SK-MEL-5 (cell line): ENCODE measurements around the gene ADAMTS13. TPM values are rescaled to one million over a fixed set of nuclear protein-coding genes. Genes with fewer than 3 reads are reported as not detected.

Experiments used
- DNase-seq: peaks from one replicate; pipeline ENCODE4 v3.0.0-alpha.2; 2016; ENCODE audit warnings: low read depth, low spot score
- in situ Hi-C: cut with HindIII; loops from 2 replicates; pipeline ENCODE4 v1.10.0; 2016; ENCODE audit warnings: low sequenced_read_pairs, high pct_unique_total_duplicates, low pct_unique_long_range_greater_than_20kb
- total RNA-seq: library from RNA; depleted of rRNA; stranded (reverse); fragments of >200 nt; shearing (Covaris generic); gene quantifications from 2 replicates; pipeline ENCODE4 v1.2.3, GENCODE V29; 2014; rRNA removed

Gene ADAMTS13
- total RNA-seq, 1 experiment from 2014 or later: 1.7 TPM

GRCh38 chr9:133505186-133505830 lies 83.1 kb downstream of the ADAMTS13 start:
- in situ Hi-C loops: no loop called here
- DNase-seq: no peak

GRCh38 chr9:133505901-133506652 lies 83.9 kb downstream of the ADAMTS13 start:
- no peak for DNase-seq
- in situ Hi-C loops: no loop called here

GRCh38 chr9:133506653-133507038 lies 84.5 kb downstream of the ADAMTS13 start:
- in situ Hi-C loops: no loop called here

GRCh38 chr9:133507246-133507965 lies 85.2 kb downstream of the ADAMTS13 start:
- in situ Hi-C loops: no loop called here
- DNase-seq: no peak

More at GRCh38 chr9:133506653-133507038, 84.5 kb downstream of the ADAMTS13 start:
- DNase-seq: no peak

GRCh38 chr9:133508046-133508445 lies 85.9 kb downstream of the ADAMTS13 start:
- no peak for DNase-seq
- in situ Hi-C loops: no loop called here

Other genes with a start within 250 kb of the ADAMTS13 start
- not detected in 2 replicates for gene OBP2B, start 213.1 kb upstream of the ADAMTS13 start, total RNA-seq
- not detected in 2 replicates for gene ABO, start 147.2 kb upstream of the ADAMTS13 start, total RNA-seq
- gene SURF6, start 86.2 kb upstream of the ADAMTS13 start, total RNA-seq: 28.7 and 32.3 TPM in 2 replicates
- gene MED22, start 74.2 kb upstream of the ADAMTS13 start, total RNA-seq: 19.3 and 20.5 TPM in 2 replicates
- 2,381 and 2,529 TPM in 2 replicates for gene RPL7A, start 74.1 kb upstream of the ADAMTS13 start, total RNA-seq
- 50.3 and 64.2 TPM in 2 replicates for gene SURF1, start 65.9 kb upstream of the ADAMTS13 start, total RNA-seq
- 35.8 and 39.3 TPM in 2 replicates for gene SURF2, start 65.8 kb upstream of the ADAMTS13 start, total RNA-seq
- gene SURF4, start 46.3 kb upstream of the ADAMTS13 start, total RNA-seq: 469 and 490 TPM in 2 replicates
- 1.4 and 1.7 TPM in 2 replicates for gene STKLD1, start 46.0 kb upstream of the ADAMTS13 start, total RNA-seq
- gene REXO4, start 4.4 kb upstream of the ADAMTS13 start, total RNA-seq: 27.3 and 29.2 TPM in 2 replicates
- 2.9 and 3.6 TPM in 2 replicates for gene CACFD1, start 37.6 kb downstream of the ADAMTS13 start, total RNA-seq
- gene SLC2A6, start 56.7 kb downstream of the ADAMTS13 start, total RNA-seq: 5.0 and 7.1 TPM in 2 replicates
- gene MYMK, start 102.6 kb downstream of the ADAMTS13 start, total RNA-seq: not detected in 2 replicates
- gene ADAMTSL2, start 112.3 kb downstream of the ADAMTS13 start, total RNA-seq: 0.83 and 1.1 TPM in 2 replicates
- not detected in 2 replicates for gene FAM163B, start 187.0 kb downstream of the ADAMTS13 start, total RNA-seq
- not detected in 2 replicates for gene DBH, start 214.0 kb downstream of the ADAMTS13 start, total RNA-seq